SU-DHL-6 (cell line): ENCODE measurements around the gene TFAP2C.

Experiments
- CTCF ChIP-seq: fragments of 200-600 bp; sonication (generic); IDR thresholded peaks from one replicate; pipeline ENCODE4 v1.5.1; 2017; ENCODE audit warnings: antibody characterized with exemption, mild to moderate bottlenecking, low read length, moderate library complexity; ENCODE audit not compliant: insufficient read depth, poor library complexity, severe bottlenecking
- EZH2phosphoT487 ChIP-seq: fragments of 200-600 bp; sonication (generic), shearing (Covaris generic); conservative IDR thresholded peaks from 2 replicates; pipeline ENCODE4 v1.6.1; 2018; ENCODE audit warnings: mild to moderate bottlenecking, antibody characterized with exemption, low read length, moderate library complexity, mixed read lengths

GRCh38 chr20:56685879-56686278 is 56.8 kb downstream of the TFAP2C start:
- no peak for TF ChIP-seq CTCF
- no peak for TF ChIP-seq EZH2phosphoT487
